GM21447 (cell line): Measurements from ENCODE around the gene ZNF530.

Experiments used
- ATAC-seq: cut with Tn5 transposase; IDR thresholded peaks from one replicate; pipeline ENCODE4 v1.9.1; 2021; ENCODE audit not compliant: unreplicated experiment

Gene ZNF530

GRCh38 chr19:57599761-57600383 lies at the start of gene ZNF530:
Gene ZNF530, plus strand, starts transcription at chr19:57599885. Its CDS starts 4,461 bp downstream, at chr19:57604346.
- ATAC-seq: peak; percentile 97

GRCh38 chr19:57552432-57552831 lies 47.3 kb upstream of the ZNF530 start:
- no peak for ATAC-seq

DNA sequence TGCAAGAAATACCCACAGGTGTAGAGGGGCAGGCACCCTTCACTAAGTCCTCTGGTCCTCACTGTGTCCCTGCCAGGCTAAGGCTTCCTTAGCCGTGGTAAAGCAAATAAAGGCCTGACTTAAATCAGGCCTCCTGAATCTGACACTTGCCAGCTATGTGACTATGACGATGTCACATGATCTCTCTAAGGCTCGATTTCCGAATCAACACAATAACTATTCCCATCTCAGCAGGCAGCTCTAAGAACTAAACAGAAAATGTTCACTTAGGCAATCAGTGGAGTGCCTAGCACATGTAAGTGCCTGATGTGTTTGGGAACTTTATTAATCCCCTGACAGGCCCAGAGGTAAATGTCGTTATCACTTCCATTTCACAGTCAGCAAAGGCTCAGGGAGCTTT lies 42.0 kb upstream of the ZNF530 start:
- ATAC-seq: no peak

DNA sequence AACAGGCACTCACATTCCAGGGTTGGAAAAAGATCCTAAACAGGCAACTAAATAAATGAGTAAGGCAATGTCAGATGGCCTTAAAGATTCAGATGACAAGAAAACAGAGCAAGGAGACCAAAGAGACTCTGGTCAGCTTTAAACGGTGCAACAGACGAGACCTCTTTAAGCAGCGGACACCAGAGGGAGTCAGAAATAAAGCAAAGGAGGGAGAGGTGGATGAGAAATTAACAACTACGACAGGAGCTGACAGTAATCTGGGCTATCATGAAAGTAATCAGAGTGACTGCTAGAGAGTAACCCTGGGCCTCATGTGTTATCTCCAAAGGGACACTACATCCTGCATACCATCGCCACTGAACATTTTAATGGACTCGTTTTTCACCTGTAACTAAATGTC lies 41.2 kb upstream of the ZNF530 start:
- no peak for ATAC-seq

DNA sequence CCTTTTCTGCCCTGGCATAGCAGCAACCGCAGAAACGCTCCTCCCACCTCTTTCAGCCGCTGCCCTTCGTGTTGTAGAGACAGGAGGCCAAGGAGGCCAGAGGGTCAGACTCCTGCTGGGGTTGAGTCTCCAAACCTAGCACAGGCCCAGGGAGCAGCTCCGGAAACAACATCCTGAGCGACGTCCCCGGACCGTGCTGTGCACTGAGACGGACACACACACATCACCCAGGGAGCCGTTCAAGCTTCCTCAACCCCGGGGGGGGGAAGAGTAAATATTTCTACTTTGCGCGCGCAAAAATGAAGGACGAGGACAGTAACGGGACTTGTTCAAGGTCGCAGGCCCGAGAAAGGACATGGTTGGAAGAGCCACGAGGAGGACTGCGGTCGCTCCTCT lies 40.7 kb upstream of the ZNF530 start:
- peak; percentile 41 for ATAC-seq

DNA sequence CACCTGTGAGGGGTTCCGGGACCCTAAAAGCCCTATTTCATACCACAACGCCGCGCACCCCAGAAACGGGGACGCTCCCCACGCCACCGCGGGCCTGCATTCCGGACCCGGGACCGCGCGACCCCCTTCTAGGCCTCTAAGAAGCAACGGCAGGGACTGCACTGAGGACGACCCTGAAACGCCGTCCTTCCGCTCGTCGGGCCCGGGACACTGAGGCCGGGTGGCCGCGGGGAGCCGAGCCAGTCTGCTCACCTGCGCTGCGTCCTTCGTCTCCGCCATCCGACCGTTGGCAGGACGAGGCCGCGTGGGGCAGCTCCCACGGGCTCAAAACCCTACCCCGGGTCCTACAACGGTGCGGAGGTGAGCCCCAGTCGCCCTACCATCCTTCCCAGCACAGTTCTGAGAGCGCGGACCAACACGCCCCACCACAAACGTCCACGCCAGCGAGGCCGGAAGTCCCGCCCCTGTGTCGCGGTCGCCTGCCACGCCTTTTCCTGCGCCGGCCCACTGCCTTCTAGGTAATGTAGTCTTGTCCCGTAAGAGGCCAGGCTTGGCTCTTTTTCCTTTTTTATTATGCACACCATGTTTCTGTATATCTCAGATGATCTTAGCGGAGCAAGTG lies 40.2 kb upstream of the ZNF530 start, which contains the start of gene ZNF550:
Gene ZNF550 (minus strand): TSS at position 460 of the 622 bp plus-strand sequence. CDS start 181 bp downstream, at position 279.
- ATAC-seq: peak; percentile 99

DNA sequence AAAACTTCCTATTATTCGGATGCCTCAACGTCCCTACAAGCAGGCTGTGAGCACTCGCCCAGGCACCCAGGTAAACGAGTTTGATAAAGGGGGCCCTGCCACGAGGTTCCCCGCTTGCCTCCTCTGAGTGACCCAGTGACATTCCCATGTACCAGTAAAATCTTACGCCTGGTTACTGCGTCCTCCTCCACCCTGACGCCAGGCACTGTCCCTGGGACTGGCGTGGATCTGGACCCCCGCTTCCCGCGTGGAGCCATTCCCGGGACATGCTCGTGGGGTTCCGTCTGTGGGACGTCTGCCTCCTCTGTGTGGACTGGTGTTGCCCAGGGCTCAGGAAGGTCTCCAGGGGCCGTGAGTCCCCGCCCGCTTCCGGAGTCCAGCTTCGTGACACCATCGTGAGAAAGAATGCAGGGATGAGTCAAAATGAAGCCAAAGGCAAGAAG lies 39.6 kb upstream of the ZNF530 start:
- no peak for ATAC-seq

DNA sequence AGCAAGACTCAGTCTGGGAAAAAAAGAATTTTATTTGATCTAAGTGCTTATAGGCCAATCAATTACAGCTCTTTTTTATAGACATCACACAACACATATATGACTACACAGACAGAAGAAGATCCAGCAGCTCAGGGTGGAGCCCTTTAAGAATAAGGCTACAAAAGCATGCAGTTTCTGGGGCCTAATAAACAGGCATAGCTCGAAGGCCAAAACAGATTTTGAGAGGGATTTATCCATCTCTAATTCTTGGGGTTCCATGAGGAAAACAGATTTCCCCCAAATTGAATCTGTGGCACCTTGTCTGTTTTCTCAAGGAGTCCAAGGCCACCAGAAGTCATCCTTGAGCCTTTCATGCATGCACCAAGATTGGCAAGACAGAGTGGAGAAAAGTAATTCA lies 36.1 kb upstream of the ZNF530 start:
- ATAC-seq: no peak

GRCh38 chr19:57566396-57567265 lies 33.1 kb upstream of the ZNF530 start:
- no peak for ATAC-seq

- ATAC-seq: no peak
Measured at GRCh38 chr19:57570707-57571106, 29.0 kb upstream of the ZNF530 start.

GRCh38 chr19:57572415-57572947 lies 27.2 kb upstream of the ZNF530 start:
- ATAC-seq: no peak

GRCh38 chr19:57576661-57577060 lies 23.0 kb upstream of the ZNF530 start:
- no peak for ATAC-seq

DNA sequence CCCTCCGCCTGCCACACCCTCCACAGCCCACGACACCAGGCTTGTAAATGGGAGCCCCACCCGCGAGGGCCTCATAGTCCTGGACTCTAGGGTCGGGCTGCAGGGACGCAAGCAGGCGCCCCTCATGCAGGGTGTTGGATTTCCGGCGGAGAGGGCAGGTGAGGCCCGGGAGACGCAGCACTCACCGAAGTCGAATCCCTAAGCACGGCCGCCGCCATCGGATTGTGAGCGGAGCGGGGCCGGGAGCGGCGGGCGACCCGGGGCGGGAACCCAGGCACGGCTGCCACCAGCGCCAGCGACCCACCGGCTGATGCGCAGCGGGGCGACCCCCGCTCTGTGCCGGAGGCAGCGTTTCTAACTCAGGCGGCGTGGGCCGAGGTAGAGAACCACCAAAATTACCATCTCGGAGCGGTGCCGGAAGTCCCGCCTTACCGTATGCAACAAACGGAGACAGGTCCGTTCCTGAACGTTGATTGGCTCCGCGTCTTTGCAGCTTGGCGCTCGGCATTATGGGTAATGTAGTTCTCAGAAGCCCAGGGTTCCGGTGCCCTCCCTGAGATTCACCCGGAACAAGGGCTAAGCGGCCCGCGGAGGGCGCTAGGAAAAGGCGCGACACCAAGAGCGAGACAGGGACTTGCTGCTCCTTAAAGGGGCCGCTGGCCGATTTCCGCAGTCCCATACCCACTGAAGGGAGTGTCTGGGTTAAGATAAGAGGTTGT lies 21.0 kb upstream of the ZNF530 start, which contains the start of gene ZNF416:
Gene ZNF416 (minus strand): TSS at position 425 of the 719 bp plus-strand sequence. CDS start 207 bp downstream, at position 218.
- ATAC-seq: peak; percentile 92

- ATAC-seq: no peak
Measured at GRCh38 chr19:57583104-57583520, 16.6 kb upstream of the ZNF530 start.

- ATAC-seq: peak; percentile 85
Measured at GRCh38 chr19:57583521-57584416, 15.9 kb upstream of the ZNF530 start, which contains the start of gene ZIK1. Gene ZIK1, plus strand, starts transcription at chr19:57584145. Its CDS starts 212 bp downstream, at chr19:57584357.

DNA sequence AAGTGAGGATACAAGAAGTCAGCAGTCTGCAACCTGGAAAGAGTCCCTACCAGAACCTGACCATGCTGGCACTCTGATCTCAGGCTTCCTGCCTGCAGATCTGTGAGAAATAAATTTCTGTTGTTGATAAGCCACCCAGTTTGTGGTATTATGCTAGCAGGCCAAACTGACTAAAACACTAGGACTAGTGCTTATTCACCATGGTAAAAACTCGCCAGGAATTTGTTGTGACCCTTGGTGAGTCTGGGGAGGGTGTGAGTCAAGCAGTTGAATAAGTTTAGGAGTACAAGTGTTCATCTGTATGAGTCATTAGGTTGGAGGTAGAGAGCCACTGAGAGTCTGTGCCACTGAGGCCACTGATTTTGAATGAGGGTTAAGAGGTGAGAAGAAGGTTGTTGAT lies 12.2 kb upstream of the ZNF530 start:
- ATAC-seq: no peak

GRCh38 chr19:57599377-57599760 lies 316 bp upstream of the ZNF530 start:
- ATAC-seq: no peak

GRCh38 chr19:57606931-57607330 lies 7.2 kb downstream of the ZNF530 start:
- ATAC-seq: no peak

- ATAC-seq: no peak
Measured at GRCh38 chr19:57611113-57611512, 11.4 kb downstream of the ZNF530 start.
